RWPE1 (cell line): ENCODE measurements around the gene KCNC1.

ENCODE experiments used
- CTCF ChIA-PET: fragments of 350-600 bp; sonication (Branson Sonifier 250); formaldehyde crosslinking; extraction: SDS; loops from one replicate; lab custom pipeline; 2021; lab: Yijun Ruan, JAX
- POLR2A ChIA-PET: fragments of 400-600 bp; formaldehyde crosslinking; extraction: SDS; loops from one replicate; lab custom pipeline; 2020; ENCODE audit warnings: antibody characterized with exemption; ENCODE audit not compliant: low non-redundant PET; lab: Yijun Ruan, JAX
- DNase-seq: peaks from one replicate; pipeline ENCODE4 v3.0.0; 2012; ENCODE audit warnings: low spot score
- H3K27ac ChIP-seq: fragments of 450-650 bp; 2 replicates; pipeline ENCODE4 v1.5.1; 2017
- CTCF ChIP-seq: fragments of 450-650 bp; conservative IDR thresholded peaks from 2 replicates; pipeline ENCODE4 v1.5.1; 2017; ENCODE audit warnings: low read depth, mild to moderate bottlenecking

The KCNC1 gene

GRCh38 chr11:17734418-17734911 is at the start of gene KCNC1:
Gene KCNC1, plus strand, starts transcription at chr11:17734781. Its CDS starts 1,222 bp downstream, at chr11:17736003.
- TF ChIP-seq CTCF: no peak
- CTCF ChIA-PET: interaction anchor here (0.5 to 2.0 kb wide), 4 partner anchors 15 to 372 kb away, joined by 3 to 7 read pairs (median 4); partner anchors contain the start of genes MYOD1 and SAAL1
- POLR2A ChIA-PET: no interaction called here
- no peak for DNase-seq
- H3K27ac ChIP-seq: no peak within 1 kb of the TSS

GRCh38 chr11:17686231-17686980 is 48.2 kb upstream of the KCNC1 start:
- no peak overlapping the region for H3K27ac ChIP-seq
- CTCF ChIA-PET: interaction anchor here (0.6 kb wide), 1 partner anchor 114 kb away, joined by 3 read pairs; no protein-coding TSS in a partner anchor
- no peak for DNase-seq
- no peak for TF ChIP-seq CTCF
- POLR2A ChIA-PET: no interaction called here

GRCh38 chr11:17687946-17688670 is 46.5 kb upstream of the KCNC1 start:
- no peak for TF ChIP-seq CTCF
- DNase-seq: no peak
- ChIA-PET CTCF (interaction anchor here (1.4 kb wide), 1 partner anchor 89 kb away, joined by 4 read pairs; no protein-coding TSS in a partner anchor), POLR2A (no interaction called here)
- no peak overlapping the region for H3K27ac ChIP-seq

GRCh38 chr11:17691550-17691949 is 43.0 kb upstream of the KCNC1 start:
- DNase-seq: no peak
- ChIA-PET CTCF (no interaction called here), POLR2A (no interaction called here)
- no peak overlapping the region for H3K27ac ChIP-seq
- TF ChIP-seq CTCF: no peak

- DNase-seq: no peak
- TF ChIP-seq CTCF: no peak
- no peak overlapping the region for H3K27ac ChIP-seq
- CTCF ChIA-PET: no interaction called here
- POLR2A ChIA-PET: no interaction called here
Measured at GRCh38 chr11:17691976-17692375, 42.6 kb upstream of the KCNC1 start.

- POLR2A ChIA-PET: no interaction called here
Measured at GRCh38 chr11:17692931-17693330, 41.6 kb upstream of the KCNC1 start.

More at GRCh38 chr11:17692931-17693330, 41.6 kb upstream of the KCNC1 start:
- CTCF ChIA-PET: no interaction called here
- TF ChIP-seq CTCF: no peak
- DNase-seq: no peak
- H3K27ac ChIP-seq: no peak overlapping the region
